Spleen (tissue), 11 donors: ENCODE results near the gene REG3G. TPM values are rescaled to one million over a fixed set of nuclear protein-coding genes. Genes with fewer than 3 reads are reported as not detected.
A peak's percentile ranks its signal among the peaks of the same experiment; 100 is the strongest.

Source experiments
- DNase-seq: peaks from one replicate; pipeline ENCODE4 v3.0.0-alpha.2; 2020
- H3K27ac ChIP-seq, 8 donors: fragments of 200-600 bp; sonication (generic) in 7 of 8; 1 replicate in 4 of 8; 2 replicates in 4 of 8; pipeline versions ENCODE4 v1.5.0 to v1.8.0; 2016 to 2021; ENCODE audit warnings: inconsistent platforms in 4 of 8, mild to moderate bottlenecking in 4 of 8, moderate library complexity in 1 of 8
- H3K27me3 ChIP-seq, 7 donors: fragments of 200-600 bp; sonication (generic) in 6 of 7; replicated peaks in 1 of 7; 1 replicate in 4 of 7; 2 replicates in 3 of 7; pipeline versions ENCODE4 v1.5.0 to v1.8.0; 2016 to 2021; ENCODE audit warnings: inconsistent platforms in 3 of 7, mild to moderate bottlenecking in 1 of 7
- H3K36me3 ChIP-seq, 6 donors: fragments of 200-600 bp; sonication (generic) in 5 of 6; 1 replicate in 4 of 6; 2 replicates in 2 of 6; pipeline versions ENCODE4 v1.5.0 to v1.8.0; 2016 to 2021; ENCODE audit warnings: inconsistent platforms in 2 of 6
- H3K4me1 ChIP-seq, 6 donors: fragments of 200-600 bp; sonication (generic) in 5 of 6; 1 replicate in 3 of 6; 2 replicates in 3 of 6; pipeline versions ENCODE4 v1.5.0 to v1.8.0; 2016 to 2021; ENCODE audit warnings: inconsistent platforms in 3 of 6
- H3K4me3 ChIP-seq, 8 donors: fragments of 200-600 bp; sonication (generic) in 7 of 8; 1 replicate in 4 of 8; 2 replicates in 4 of 8; pipeline versions ENCODE4 v1.5.0 to v1.8.0; 2016 to 2021; ENCODE audit warnings: inconsistent platforms in 4 of 8, mild to moderate bottlenecking in 4 of 8, moderate library complexity in 2 of 8
- H3K9me3 ChIP-seq, 8 donors: fragments of 200-600 bp; sonication (generic) in 7 of 8; 1 replicate in 4 of 8; 2 replicates in 4 of 8; pipeline versions ENCODE4 v1.5.0 to v1.8.0; 2016 to 2021; ENCODE audit warnings: inconsistent platforms in 4 of 8
- POLR2A ChIP-seq, 3 donors: fragments of 450-650 bp; IDR thresholded peaks; one replicate each; pipeline ENCODE4 v1.5.1; 2017; ENCODE audit warnings: antibody characterized with exemption in 3 of 3, mild to moderate bottlenecking in 1 of 3
- POLR2AphosphoS5 ChIP-seq, 3 donors: sonication (generic); formaldehyde crosslinking; IDR thresholded peaks; one replicate each; pipeline ENCODE4 v1.5.1; 2017; ENCODE audit warnings: antibody characterized with exemption in 3 of 3
- WGBS, 5 donors: extraction: QIAGEN DNeasy Blood & Tissue Kit in 3 of 5; methylation state at CpG; one replicate each; pipeline versions ENCODE4 v1.1.5 to v1.1.7; 2013 to 2018; 5-methylcytosine and 5-hydroxymethylcytosine counted together
- intact Hi-C: fragments of 100-400 bp; cut with DNase I; formaldehyde crosslinking; loops from one replicate; pipeline ENCODE4 v1.15.0; 2023; ENCODE audit warnings: low total_unique reads
- polyA plus RNA-seq, 3 donors: library from polyadenylated mRNA; stranded (reverse); fragments of 200-250 nt; gene quantifications; one replicate each; pipeline ENCODE4 v1.2.1, GENCODE V29; 2013
- total RNA-seq, 7 donors: library from RNA; depleted of rRNA in 3 of 7; stranded (reverse); fragments of >200 nt in 3 of 7; fragmentation: NEBNext Ultra II Directional in 4 of 7; extraction: Animal tissue kit (Norgen Biotek cat#: 25700) in 4 of 7; gene quantifications; one replicate each; pipeline versions ENCODE4 v1.1.0 to v1.2.1, GENCODE V29; 2016 to 2021
- TF ChIP-seq, protein P1 (sequence below), 11 experiments: fragments of 200-600 bp in 7 of 11; fragments of 450-650 bp in 4 of 11; sonication (generic) in 4 of 11; IDR thresholded peaks in 8 of 11; conservative IDR thresholded peaks in 3 of 11; 1 replicate in 7 of 11; 2 replicates in 4 of 11; pipeline versions ENCODE4 v1.4.0 to v1.8.0; 2016 to 2021; ENCODE audit warnings: antibody characterized with exemption in 11 of 11, inconsistent platforms in 4 of 11, mild to moderate bottlenecking in 1 of 11
- donor health status: healthy with polysubstance abuse.
- donor health status: DM: no; HTN: no; CAD: no; lungs with moderate emphysema.
- donor health status: DM: no; HTN: no; CAD: no.
- donor health status: Bipolar disorder and iron deficiency.
- donor health status: healthy.
- donor health status: DM: no; HTN: no; CAD: no.
- donor health status: DM: yes; HTN: yes; CAD: no.

REG3G gene
- total and polyA plus RNA-seq, 10 donors, result 0.11 to 1.0 (median 0.56) TPM; not detected in 6

GRCh38 chr2:78992807-78993517 is 32.5 kb upstream of the REG3G start:
- TF ChIP-seq POLR2A (IDR thresholded peaks at IDR 0.05), result no peak
- TF ChIP-seq, protein P1, sequence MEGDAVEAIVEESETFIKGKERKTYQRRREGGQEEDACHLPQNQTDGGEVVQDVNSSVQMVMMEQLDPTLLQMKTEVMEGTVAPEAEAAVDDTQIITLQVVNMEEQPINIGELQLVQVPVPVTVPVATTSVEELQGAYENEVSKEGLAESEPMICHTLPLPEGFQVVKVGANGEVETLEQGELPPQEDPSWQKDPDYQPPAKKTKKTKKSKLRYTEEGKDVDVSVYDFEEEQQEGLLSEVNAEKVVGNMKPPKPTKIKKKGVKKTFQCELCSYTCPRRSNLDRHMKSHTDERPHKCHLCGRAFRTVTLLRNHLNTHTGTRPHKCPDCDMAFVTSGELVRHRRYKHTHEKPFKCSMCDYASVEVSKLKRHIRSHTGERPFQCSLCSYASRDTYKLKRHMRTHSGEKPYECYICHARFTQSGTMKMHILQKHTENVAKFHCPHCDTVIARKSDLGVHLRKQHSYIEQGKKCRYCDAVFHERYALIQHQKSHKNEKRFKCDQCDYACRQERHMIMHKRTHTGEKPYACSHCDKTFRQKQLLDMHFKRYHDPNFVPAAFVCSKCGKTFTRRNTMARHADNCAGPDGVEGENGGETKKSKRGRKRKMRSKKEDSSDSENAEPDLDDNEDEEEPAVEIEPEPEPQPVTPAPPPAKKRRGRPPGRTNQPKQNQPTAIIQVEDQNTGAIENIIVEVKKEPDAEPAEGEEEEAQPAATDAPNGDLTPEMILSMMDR (IDR thresholded peaks at IDR 0.05 in 8 of 11, conservative IDR thresholded peaks at IDR 0.05 in 3 of 11), result no peak
- TF ChIP-seq POLR2AphosphoS5 (IDR thresholded peaks at IDR 0.05), result no peak
- Histone ChIP-seq H3K27ac (no peak overlapping the region), H3K36me3 (no peaks in the 10 kb centered on the region), H3K4me1 (peaks cover 0 to 11% (median 2%) of the 10 kb centered on the region in 6 donors), H3K4me3 (peak overlapping the region in 1 of 8 donors; percentile 40), H3K9me3 (no peaks in the 10 kb centered on the region), H3K27me3 (peaks cover 3 to 55% (median 29%) of the 10 kb centered on the region in 7 donors)
- WGBS, 5 donors, result 2 to 6% (median 5%) methylated on average over 36 to 45 of the region's 45 CpGs
- no peak for DNase-seq
- intact Hi-C loops, result no loop called here

GRCh38 chr2:78993518-78994148 is 31.9 kb upstream of the REG3G start:
- DNase-seq, result no peak
- Histone ChIP-seq H3K27me3 (peaks cover 3 to 55% (median 29%) of the 10 kb centered on the region in 7 donors), H3K27ac (no peak overlapping the region), H3K9me3 (no peaks in the 10 kb centered on the region), H3K36me3 (no peaks in the 10 kb centered on the region), H3K4me1 (peaks cover 0 to 11% (median 2%) of the 10 kb centered on the region in 6 donors), H3K4me3 (no peak overlapping the region)
- intact Hi-C loops, result no loop called here
- whole genome bisulfite sequencing, 5 donors, result 21 to 45% (median 25%) methylated on average over 25 of the region's 25 CpGs
- no peak for TF ChIP-seq POLR2AphosphoS5 (IDR thresholded peaks at IDR 0.05)
- no peak for TF ChIP-seq POLR2A (IDR thresholded peaks at IDR 0.05)
- TF ChIP-seq, protein P1 (IDR thresholded peaks at IDR 0.05 in 8 of 11, conservative IDR thresholded peaks at IDR 0.05 in 3 of 11), result no peak

DNA sequence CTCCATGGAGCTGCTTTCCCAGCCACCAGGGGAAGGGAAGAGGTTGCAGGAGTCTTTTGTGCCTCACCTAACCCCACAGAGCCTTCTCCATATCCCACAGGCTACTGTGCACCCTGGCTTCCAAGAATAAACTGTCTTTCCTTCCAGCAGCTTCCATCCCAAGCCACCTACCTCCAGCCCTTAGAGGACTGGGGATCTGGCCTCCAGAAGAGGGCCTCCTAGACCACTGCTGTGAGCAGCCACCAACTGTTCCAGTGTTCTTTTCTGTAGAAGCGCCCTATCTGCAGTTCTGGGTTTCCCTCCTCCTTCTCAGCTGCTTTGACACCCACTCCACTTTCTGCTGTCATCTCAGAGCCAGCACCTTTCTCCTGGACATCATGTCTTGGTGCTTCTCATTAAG is 30.7 kb upstream of the REG3G start:
- no peak for DNase-seq
- TF ChIP-seq POLR2A (IDR thresholded peaks at IDR 0.05) (no peak), POLR2AphosphoS5 (IDR thresholded peaks at IDR 0.05) (no peak)
- TF ChIP-seq, protein P1 (IDR thresholded peaks at IDR 0.05 in 8 of 11, conservative IDR thresholded peaks at IDR 0.05 in 3 of 11), result no peak
- 52 to 79% (median 73%) methylated on average over 1 of the region's 1 CpG for whole genome bisulfite sequencing, 5 donors
- Histone ChIP-seq H3K36me3 (no peaks in the 10 kb centered on the region), H3K27me3 (peaks cover 3 to 55% (median 29%) of the 10 kb centered on the region in 7 donors), H3K4me1 (peaks cover 0 to 11% (median 2%) of the 10 kb centered on the region in 6 donors), H3K27ac (no peak overlapping the region), H3K4me3 (no peak overlapping the region), H3K9me3 (no peaks in the 10 kb centered on the region)
- intact Hi-C loops, result no loop called here

- intact Hi-C loops, result no loop called here
- no peaks in the 10 kb centered on the region for H3K9me3 ChIP-seq
- no peaks in the 10 kb centered on the region for H3K36me3 ChIP-seq
- H3K4me1 ChIP-seq, result no peaks in the 10 kb centered on the region
- TF ChIP-seq POLR2A (IDR thresholded peaks at IDR 0.05), result no peak
- TF ChIP-seq POLR2AphosphoS5 (IDR thresholded peaks at IDR 0.05), result no peak
- TF ChIP-seq, protein P1 (IDR thresholded peaks at IDR 0.05 in 8 of 11, conservative IDR thresholded peaks at IDR 0.05 in 3 of 11), result peak in 3 of 11 experiments; percentile 20 to 44 (median 33)
- H3K27ac ChIP-seq, result no peak overlapping the region
- H3K4me3 ChIP-seq, result no peak overlapping the region
- peaks cover 0 to 20% (median 5%) of the 10 kb centered on the region in 7 donors for H3K27me3 ChIP-seq
- DNase-seq, result no peak
- WGBS, 5 donors, result 52 to 73% (median 64%) methylated on average over 3 of the region's 3 CpGs
These were observed 26.1 kb upstream of the REG3G start for GRCh38 chr2:78999406-78999805.
